ENCODE measurements around the gene SENP7. TPM values are rescaled to one million over a fixed set of nuclear protein-coding genes. Genes with fewer than 3 reads are reported as not detected.

SENP7 gene
- total RNA-seq, 1 donor from 2014 or later: 17.9 TPM

GRCh38 chr3:101383156-101383575, 129.8 kb downstream of the SENP7 start:
- no peak for DNase-seq (ENCODE audit: extremely low spot score in 2 of 2)
- intact Hi-C loops (cut with DNase I): no loop called here

DNA sequence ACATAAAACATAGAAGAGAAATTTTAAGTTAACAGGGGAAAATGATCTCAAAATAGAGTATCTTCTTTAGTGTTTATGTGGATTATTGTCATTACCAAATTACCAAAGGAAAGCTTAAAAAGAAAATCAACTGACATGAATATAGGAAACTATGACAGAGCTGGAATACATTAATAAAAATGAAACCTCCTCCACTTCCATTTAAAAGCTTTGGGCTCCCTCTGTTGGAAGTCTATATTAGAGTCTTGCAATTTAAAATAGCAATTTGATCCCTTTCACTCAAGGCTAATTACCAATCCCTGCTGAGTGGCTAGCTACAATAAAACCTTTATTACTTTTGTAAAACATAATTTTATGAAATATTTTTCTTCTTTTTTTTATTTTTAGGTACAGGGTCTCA, 131.2 kb downstream of the SENP7 start:
- intact Hi-C loops (cut with DNase I): no loop called here
- no peaks in the 10 kb centered on the region for H3K4me1 ChIP-seq
- H3K27me3 ChIP-seq: no peaks in the 10 kb centered on the region
- H3K27ac ChIP-seq: no peak overlapping the region
- H3K36me3 ChIP-seq: no peaks in the 10 kb centered on the region
- no peak overlapping the region for H3K4me3 ChIP-seq
- no peak for DNase-seq (ENCODE audit: extremely low spot score in 2 of 2)
- no peaks in the 10 kb centered on the region for H3K9me3 ChIP-seq
- TF ChIP-seq POLR2AphosphoS5 (IDR thresholded peaks at IDR 0.05; ENCODE audit: insufficient read depth in 1 of 2, low read depth in 1 of 2) (no peak), CTCF (IDR thresholded peaks at IDR 0.05) (peak in 1 of 3 experiments; percentile 18)

More at GRCh38 chr3:101383156-101383575, 129.8 kb downstream of the SENP7 start:
- no peak for TF ChIP-seq POLR2AphosphoS5 (IDR thresholded peaks at IDR 0.05; ENCODE audit: insufficient read depth in 1 of 2, low read depth in 1 of 2)
- Histone ChIP-seq H3K27ac (no peak overlapping the region), H3K4me1 (no peaks in the 10 kb centered on the region), H3K27me3 (no peaks in the 10 kb centered on the region), H3K9me3 (no peaks in the 10 kb centered on the region), H3K36me3 (no peaks in the 10 kb centered on the region), H3K4me3 (no peak overlapping the region)

- DNase-seq (ENCODE audit: extremely low spot score in 2 of 2): no peak
- intact Hi-C loops (cut with DNase I): no loop called here
- TF ChIP-seq CTCF (IDR thresholded peaks at IDR 0.05) (no peak), POLR2AphosphoS5 (IDR thresholded peaks at IDR 0.05; ENCODE audit: insufficient read depth in 1 of 2, low read depth in 1 of 2) (no peak), POLR2A (IDR thresholded peaks at IDR 0.05) (no peak)
Measured at GRCh38 chr3:101379658-101380376, 133.2 kb downstream of the SENP7 start.

DNA sequence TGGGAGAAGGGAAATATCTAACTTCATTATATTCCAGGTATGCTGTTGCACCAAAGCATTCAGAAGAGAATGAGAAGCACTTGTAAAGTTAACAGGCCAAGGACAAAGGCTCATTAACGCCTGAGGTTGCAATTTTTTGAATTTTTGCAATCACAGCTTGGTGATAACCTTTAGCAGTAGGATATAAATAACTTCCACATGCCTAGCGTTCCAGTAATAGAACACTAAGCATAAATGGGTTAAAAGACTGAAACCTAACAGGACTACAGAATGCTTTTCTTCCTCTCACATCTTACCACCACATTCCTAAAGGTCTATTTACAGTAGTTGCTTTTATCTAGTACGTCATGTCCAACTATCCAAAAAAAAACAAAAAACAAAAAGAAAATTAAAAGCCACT, 135.2 kb downstream of the SENP7 start:
- TF ChIP-seq POLR2A (IDR thresholded peaks at IDR 0.05) (no peak), CTCF (IDR thresholded peaks at IDR 0.05) (no peak), POLR2AphosphoS5 (IDR thresholded peaks at IDR 0.05; ENCODE audit: insufficient read depth in 1 of 2, low read depth in 1 of 2) (no peak)
- H3K4me1 ChIP-seq: no peaks in the 10 kb centered on the region
- DNase-seq (ENCODE audit: extremely low spot score in 2 of 2): no peak
- H3K27me3 ChIP-seq: no peaks in the 10 kb centered on the region
- no peaks in the 10 kb centered on the region for H3K9me3 ChIP-seq
- no peak overlapping the region for H3K27ac ChIP-seq
- no peak overlapping the region for H3K4me3 ChIP-seq
- H3K36me3 ChIP-seq: no peaks in the 10 kb centered on the region
- intact Hi-C loops (cut with DNase I): no loop called here

More at GRCh38 chr3:101379658-101380376, 133.2 kb downstream of the SENP7 start:
- Histone ChIP-seq H3K27me3 (no peaks in the 10 kb centered on the region), H3K9me3 (no peaks in the 10 kb centered on the region), H3K4me1 (no peaks in the 10 kb centered on the region), H3K36me3 (no peaks in the 10 kb centered on the region), H3K27ac (no peak overlapping the region), H3K4me3 (no peak overlapping the region)

DNA sequence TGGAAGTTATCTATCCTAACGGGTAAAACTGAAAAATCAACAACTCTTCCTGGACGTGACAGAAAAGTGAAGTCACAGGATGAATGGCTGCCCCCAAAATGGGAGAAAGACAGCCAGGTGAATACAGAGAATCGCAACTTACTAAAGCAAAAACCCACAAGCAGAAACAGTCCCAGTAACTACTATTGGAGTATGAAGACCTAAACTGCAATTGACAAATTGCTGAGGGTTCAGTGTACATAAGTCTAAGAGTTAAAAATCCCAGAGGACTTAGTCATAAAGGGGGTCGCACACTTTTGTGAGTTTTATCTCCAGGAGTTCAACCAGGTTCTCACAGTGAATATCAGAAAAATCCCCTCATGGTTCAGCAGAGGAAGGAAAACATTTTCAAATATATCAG, 135.8 kb downstream of the SENP7 start:
- no peak for DNase-seq (ENCODE audit: extremely low spot score in 2 of 2)
- Histone ChIP-seq H3K27ac (no peak overlapping the region), H3K27me3 (no peaks in the 10 kb centered on the region), H3K9me3 (no peaks in the 10 kb centered on the region), H3K4me3 (no peak overlapping the region), H3K4me1 (no peaks in the 10 kb centered on the region), H3K36me3 (no peaks in the 10 kb centered on the region)
- TF ChIP-seq CTCF (IDR thresholded peaks at IDR 0.05) (no peak), POLR2A (IDR thresholded peaks at IDR 0.05) (no peak), POLR2AphosphoS5 (IDR thresholded peaks at IDR 0.05; ENCODE audit: insufficient read depth in 1 of 2, low read depth in 1 of 2) (no peak)
- intact Hi-C loops (cut with DNase I): no loop called here

All from vagina (tissue), 2 donors.